GM10266 (cell line): ENCODE data around the gene NXN.

Experiments used
- DNase-seq: peaks from one replicate; pipeline ENCODE4 v3.0.0; 2012; ENCODE audit errors: extremely low spot score
- CTCF ChIP-seq: IDR thresholded peaks from 2 replicates; pipeline ENCODE4 v1.5.1; 2012; ENCODE audit warnings: mild to moderate bottlenecking, low read depth; ENCODE audit not compliant: control insufficient read depth, insufficient read depth; ENCODE audit errors: missing control alignments

Gene NXN

GRCh38 chr17:979539-980405, at the start of gene NXN:
TSS of gene NXN (minus strand) at chr17:979776.
- peak; percentile 99 for DNase-seq
- peak; percentile 18 for TF ChIP-seq CTCF

GRCh38 chr17:1027044-1027443, 47.5 kb upstream of the NXN start:
- no peak for TF ChIP-seq CTCF
- no peak for DNase-seq

- no peak for DNase-seq
- no peak for TF ChIP-seq CTCF
These were observed 47.0 kb upstream of the NXN start for GRCh38 chr17:1026599-1026975.

GRCh38 chr17:1025733-1026598, 46.4 kb upstream of the NXN start:
- DNase-seq: no peak
- TF ChIP-seq CTCF: no peak

GRCh38 chr17:1024076-1024475, 44.5 kb upstream of the NXN start:
- TF ChIP-seq CTCF: no peak
- DNase-seq: no peak

- TF ChIP-seq CTCF: no peak
- no peak for DNase-seq
These were observed 42.9 kb upstream of the NXN start for GRCh38 chr17:1022278-1023024.

- DNase-seq: no peak
- TF ChIP-seq CTCF: no peak
These were observed 41.6 kb upstream of the NXN start for GRCh38 chr17:1021147-1021546.
